Measurements from ENCODE around the gene ZNF654.

- no peak for TF ChIP-seq CTCF (IDR thresholded peaks at IDR 0.05)
- TF ChIP-seq EP300 (IDR thresholded peaks at IDR 0.05) = no peak
- no peak for TF ChIP-seq POLR2AphosphoS5 (IDR thresholded peaks at IDR 0.05)
- no peak for TF ChIP-seq POLR2A (IDR thresholded peaks at IDR 0.05; ENCODE audit: low read depth)
Measured at GRCh38 chr3:88040529-88040928, 18.5 kb upstream of the ZNF654 start.

All from esophagus muscularis mucosa (tissue), 4 donors.